Esophagus (tissue), 2 donors: ENCODE data around the gene MRPS24. TPM values are rescaled to one million over a fixed set of nuclear protein-coding genes. Genes with fewer than 3 reads are reported as not detected.
"Not testable (repeated sequence)": the region's sequence is repeated elsewhere in the genome, so short reads cannot be mapped to it uniquely, and the experiment has no call there.

Experiments
- H3K27ac ChIP-seq, 2 donors: one replicate each; pipeline ENCODE4 v1.5.1; 2013; ENCODE audit warnings: low read depth in 2 of 2, mild to moderate bottlenecking in 2 of 2, inconsistent platforms in 1 of 2, low read length in 1 of 2, moderate library complexity in 1 of 2
- H3K27me3 ChIP-seq, 2 donors: one replicate each; pipeline ENCODE4 v1.6.1; 2013; ENCODE audit warnings: low read length in 2 of 2, control low read depth in 1 of 2, mild to moderate bottlenecking in 1 of 2; ENCODE audit not compliant: insufficient read depth in 2 of 2, control insufficient read depth in 1 of 2
- H3K36me3 ChIP-seq, 2 donors: one replicate each; pipeline ENCODE4 v1.6.1; 2013; ENCODE audit warnings: low read length in 1 of 2; ENCODE audit not compliant: control insufficient read depth in 2 of 2, insufficient read depth in 2 of 2
- H3K4me1 ChIP-seq, 2 donors: one replicate each; pipeline ENCODE4 v1.6.1; 2013; ENCODE audit warnings: low read length in 1 of 2; ENCODE audit not compliant: control insufficient read depth in 2 of 2, insufficient read depth in 2 of 2
- H3K4me3 ChIP-seq, 2 donors: one replicate each; pipeline ENCODE4 v1.5.1; 2013; ENCODE audit warnings: low read length in 2 of 2, mild to moderate bottlenecking in 2 of 2, low read depth in 1 of 2, moderate library complexity in 1 of 2
- H3K9me3 ChIP-seq, 2 donors: one replicate each; pipeline ENCODE4 v1.6.1; 2013; ENCODE audit warnings: mild to moderate bottlenecking in 2 of 2, low read depth in 1 of 2, low read length in 1 of 2, moderate library complexity in 1 of 2; ENCODE audit not compliant: control insufficient read depth in 2 of 2, insufficient read depth in 1 of 2
- WGBS, 2 donors: extraction: QIAGEN DNeasy Blood & Tissue Kit; methylation state at CpG; one replicate each; pipeline ENCODE4 v1.1.7; 2013; 5-methylcytosine and 5-hydroxymethylcytosine counted together
- polyA plus RNA-seq, 2 donors: library from polyadenylated mRNA; stranded (reverse); fragments of 200-250 nt; gene quantifications; one replicate each; pipeline ENCODE4 v1.2.3, GENCODE V29; 2013
- donor health status: healthy with polysubstance abuse.
- donor health status: Bipolar disorder and iron deficiency.

Gene MRPS24
- polyA plus RNA-seq, 2 donors = 70.4 to 156 TPM

GRCh38 chr7:43823941-43824340 lies 45.4 kb downstream of the MRPS24 start:
- no peaks in the 10 kb centered on the region for H3K36me3 ChIP-seq
- no peaks in the 10 kb centered on the region for H3K4me1 ChIP-seq
- no peaks in the 10 kb centered on the region for H3K27me3 ChIP-seq
- no peak overlapping the region for H3K4me3 ChIP-seq
- no peak overlapping the region for H3K27ac ChIP-seq
- WGBS, 2 donors = 75 to 79% methylated on average over 6 of the region's 6 CpGs
- H3K9me3 ChIP-seq = no peaks in the 10 kb centered on the region

GRCh38 chr7:43823425-43823824 lies 45.9 kb downstream of the MRPS24 start:
- not testable (repeated sequence) for H3K27ac ChIP-seq, H3K9me3 ChIP-seq, H3K4me3 ChIP-seq, H3K27me3 ChIP-seq, H3K36me3 ChIP-seq, H3K4me1 ChIP-seq
- WGBS, 2 donors = 93 to 95% methylated on average over 7 of the region's 7 CpGs

Other genes starting within 250 kb of the MRPS24 start
- gene COA1, start 140.0 kb downstream of the MRPS24 start, polyA plus RNA-seq = 10 to 100 TPM; 24.2 to 32.3 TPM
- gene BLVRA, start 110.8 kb downstream of the MRPS24 start, polyA plus RNA-seq = 10 to 100 TPM; 58.5 to 87.5 TPM
- 10 to 100 TPM; 12.2 to 18.8 TPM for gene URGCP, start 37.1 kb upstream of the MRPS24 start, polyA plus RNA-seq
- gene UBE2D4, start 56.9 kb upstream of the MRPS24 start, polyA plus RNA-seq = 1 to 10 TPM; 8.3 to 8.5 TPM
- gene SPDYE1, start 128.4 kb upstream of the MRPS24 start, polyA plus RNA-seq = under 1 TPM in 1 of 2 donors, not detected in 1; 0.01 TPM
- gene DBNL, start 175.2 kb upstream of the MRPS24 start, polyA plus RNA-seq = 100 to 1,000 TPM; 157 to 215 TPM
- gene PGAM2, start 196.1 kb upstream of the MRPS24 start, polyA plus RNA-seq = 1 to 10 TPM; 2.1 to 3.8 TPM
- gene POLM, start 213.0 kb upstream of the MRPS24 start, polyA plus RNA-seq = 10 to 100 TPM; 11.4 to 26.3 TPM
- gene AEBP1, start 234.8 kb upstream of the MRPS24 start, polyA plus RNA-seq = 10 to 100 TPM in 1 of 2 donors, 1 to 10 TPM in 1; 8.8 to 19.9 TPM